CD4-positive, alpha-beta T cell treated with Interleukin-1 beta for 1 hour (primary cell): ENCODE data around the gene MCUB.
"Not testable (repeated sequence)": the region's sequence is repeated elsewhere in the genome, so short reads cannot be mapped to it uniquely, and the experiment has no call there.

Source experiments
- DNase-seq, 2 donors: peaks; one replicate each; pipeline ENCODE4 v3.0.0-alpha.2; 2020 to 2022

Gene MCUB

DNA sequence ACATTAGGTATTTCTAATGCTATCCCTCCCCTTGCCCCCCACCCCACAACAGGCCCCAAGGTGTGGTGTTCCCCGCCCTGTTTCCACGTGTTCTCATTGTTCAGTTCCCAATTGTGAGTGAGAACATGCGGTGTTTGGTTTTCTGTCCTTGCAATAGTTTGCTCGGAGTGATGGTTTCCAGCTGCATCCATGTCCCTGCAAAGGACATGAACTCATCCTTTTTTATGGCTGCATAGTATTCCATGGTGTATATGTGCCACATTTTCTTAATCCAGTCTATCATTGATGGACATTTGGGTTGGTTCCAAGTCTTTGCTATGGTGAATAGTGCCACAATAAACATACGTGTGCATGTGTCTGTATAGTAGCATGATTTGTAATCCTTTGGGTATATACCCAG is 20.0 kb downstream of the MCUB start:
- not testable (repeated sequence) for DNase-seq

DNA sequence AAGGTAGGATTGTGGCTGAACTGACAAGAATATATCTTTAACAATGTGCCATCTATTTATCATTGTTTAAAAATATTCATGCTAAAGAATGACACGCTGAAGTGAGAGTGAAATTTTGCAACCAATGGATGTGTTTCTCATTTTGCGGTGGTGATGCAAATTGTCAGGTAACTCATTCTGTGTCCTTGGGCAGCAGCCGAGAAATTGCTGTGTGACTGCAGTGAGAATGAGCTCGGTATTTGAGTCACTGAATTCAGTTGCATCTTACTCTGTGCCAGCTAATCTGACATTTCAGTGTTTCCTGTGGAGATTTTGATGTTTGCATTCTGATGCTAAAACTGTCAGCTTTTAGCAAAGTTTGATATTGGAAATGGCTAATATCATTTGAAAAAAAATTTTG is 28.1 kb downstream of the MCUB start:
- DNase-seq = no peak

DNA sequence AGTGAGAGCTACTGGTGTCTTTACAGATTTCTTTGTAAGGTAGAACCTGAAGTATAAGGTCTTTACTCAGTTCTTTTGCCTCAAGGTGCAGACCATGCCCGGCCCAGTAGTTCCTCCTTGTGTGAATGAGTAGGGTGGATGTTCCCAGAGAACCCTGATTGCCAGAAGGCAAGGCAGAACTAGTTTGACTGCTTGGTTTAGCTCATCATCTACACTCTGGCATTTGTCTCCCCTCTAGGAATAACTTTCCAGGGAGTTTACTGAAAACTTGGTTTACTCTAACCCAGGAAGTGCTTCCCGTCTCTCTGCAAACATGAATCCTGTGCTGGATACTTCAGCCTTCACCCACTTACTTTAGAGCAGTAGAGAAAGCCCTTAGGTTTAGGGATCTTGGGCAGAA is 29.1 kb downstream of the MCUB start:
- DNase-seq = no peak

DNA sequence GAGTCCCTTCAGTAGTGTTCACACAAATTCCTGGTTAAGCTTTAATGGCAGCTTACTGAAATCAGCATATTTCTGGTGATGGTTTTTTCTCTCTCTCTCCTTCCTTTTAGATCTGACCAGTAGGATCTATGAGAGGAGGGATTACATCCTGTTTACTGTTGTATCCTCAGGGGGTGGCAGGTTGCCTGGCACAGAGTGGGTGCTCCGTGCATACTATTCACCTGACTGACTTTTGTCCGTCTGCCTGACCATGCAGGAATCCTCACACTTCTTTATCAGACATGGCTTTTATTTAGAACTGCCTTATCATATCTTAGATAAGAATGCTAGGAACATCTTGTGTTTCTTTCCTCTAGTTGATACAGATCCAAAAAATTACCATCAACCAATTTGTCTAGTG is 29.6 kb downstream of the MCUB start:
- no peak for DNase-seq

DNA sequence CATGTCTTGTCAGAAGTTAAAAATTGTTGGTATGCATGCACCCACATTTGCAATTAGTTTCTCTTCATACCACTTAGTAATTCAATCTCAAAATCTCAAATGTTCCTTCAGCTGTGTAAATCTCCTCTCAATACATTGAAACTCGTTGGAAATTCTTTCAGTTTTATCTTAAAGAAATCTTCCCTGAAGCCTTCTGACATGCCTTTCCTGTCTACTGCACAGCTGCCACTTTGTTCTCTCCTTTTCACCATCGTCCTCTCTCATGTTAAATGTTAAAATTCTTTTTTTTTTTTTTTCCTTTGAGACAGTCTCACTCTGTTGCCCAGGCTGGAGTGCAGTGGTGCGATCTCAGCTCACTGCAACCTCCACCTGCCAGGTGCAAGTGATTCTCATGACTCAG is 30.9 kb downstream of the MCUB start:
- DNase-seq = no peak

DNA sequence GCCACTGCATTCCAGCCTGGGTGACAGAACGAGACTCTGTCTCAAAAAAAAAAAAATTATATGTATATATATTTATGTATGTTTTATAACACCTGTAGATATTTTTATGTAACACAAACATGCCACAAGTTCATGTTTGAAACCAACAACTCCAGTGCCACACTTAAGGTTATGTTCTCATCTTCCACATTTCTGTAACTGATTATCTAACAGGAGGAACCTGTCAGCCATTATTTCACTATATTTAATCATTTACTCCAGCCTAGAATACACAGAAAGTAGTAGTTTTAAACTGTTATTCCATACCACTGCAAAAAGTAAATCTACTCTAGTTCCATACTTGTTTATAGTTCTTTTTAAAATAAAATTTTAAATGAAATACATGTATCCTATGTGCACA is 32.3 kb downstream of the MCUB start:
- DNase-seq = no peak

DNA sequence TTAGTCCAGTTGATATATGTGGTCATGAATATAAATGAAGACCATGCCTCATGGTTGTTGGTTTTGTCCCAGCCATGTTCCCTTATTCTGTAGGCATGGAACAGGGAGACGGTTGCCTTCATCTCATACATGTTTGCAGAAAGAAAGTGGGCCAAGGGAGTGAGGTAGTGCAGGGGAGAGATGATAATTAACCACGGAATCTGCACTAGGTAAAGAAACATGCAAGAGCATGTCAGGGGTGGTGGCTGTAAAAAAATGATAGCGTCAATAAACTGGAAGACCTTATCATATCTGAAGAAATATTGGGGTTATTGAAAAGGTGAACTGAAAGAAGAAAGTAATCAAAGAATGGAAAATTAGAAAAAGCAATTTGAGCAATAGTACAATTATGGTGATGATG is 35.1 kb downstream of the MCUB start:
- not testable (repeated sequence) for DNase-seq

DNA sequence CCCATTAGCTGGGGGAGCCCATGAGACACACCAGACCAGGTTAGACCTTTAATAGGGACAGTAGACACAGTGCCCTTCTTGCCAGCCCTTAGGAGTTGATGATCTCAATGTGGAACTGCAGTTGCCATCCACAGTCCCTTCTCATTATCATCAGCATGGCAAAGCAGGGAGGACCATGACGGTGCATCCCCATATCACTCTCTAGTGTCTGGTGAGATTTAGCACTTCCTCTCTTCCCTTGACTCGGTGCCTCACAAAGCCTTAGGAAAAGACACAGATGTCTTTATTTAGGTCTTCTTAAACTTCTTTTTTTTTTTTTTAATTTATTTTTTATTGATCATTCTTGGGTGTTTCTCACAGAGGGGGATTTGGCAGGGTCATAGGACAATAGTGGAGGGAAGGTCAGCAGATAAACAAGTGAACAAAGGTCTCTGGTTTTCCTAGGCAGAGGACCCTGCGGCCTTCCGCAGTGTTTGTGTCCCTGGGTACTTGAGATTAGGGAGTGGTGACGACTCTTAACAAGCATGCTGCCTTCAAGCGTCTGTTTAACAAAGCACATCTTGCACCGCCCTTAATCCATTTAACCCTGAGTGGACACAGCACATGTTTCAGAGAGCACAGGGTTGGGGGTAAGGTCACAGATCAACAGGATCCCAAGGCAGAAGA is 36.5 kb downstream of the MCUB start:
- DNase-seq = not testable (repeated sequence)

DNA sequence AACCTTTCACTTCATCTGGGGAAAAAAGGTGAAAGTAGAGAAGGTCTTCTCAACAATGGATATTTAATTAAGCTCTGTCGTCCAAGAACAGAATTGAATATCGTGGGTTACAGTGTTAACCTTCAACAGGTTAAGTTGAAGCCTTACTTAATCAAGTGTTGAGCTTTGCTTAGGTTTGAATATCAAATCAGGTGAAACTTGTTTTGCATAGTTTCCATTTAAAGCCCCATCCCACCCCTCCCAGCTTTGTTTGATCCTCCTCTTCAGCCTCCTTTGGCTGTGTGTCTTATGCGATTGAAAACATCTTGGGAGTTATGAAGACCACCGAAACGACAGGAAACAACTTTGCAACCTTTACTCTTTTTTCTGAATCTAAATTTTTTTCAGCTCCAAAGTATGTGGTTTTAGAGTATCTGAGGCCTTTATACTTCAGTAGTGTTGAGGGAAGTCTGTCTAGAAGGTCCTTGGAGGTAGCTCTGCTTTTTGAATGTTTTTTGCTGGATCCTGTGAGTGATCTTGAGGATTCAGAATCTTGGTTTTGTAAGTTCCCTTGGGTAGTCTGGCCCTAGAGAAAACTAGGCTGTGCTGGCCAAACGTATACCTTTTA is 39.1 kb downstream of the MCUB start:
- DNase-seq = no peak

DNA sequence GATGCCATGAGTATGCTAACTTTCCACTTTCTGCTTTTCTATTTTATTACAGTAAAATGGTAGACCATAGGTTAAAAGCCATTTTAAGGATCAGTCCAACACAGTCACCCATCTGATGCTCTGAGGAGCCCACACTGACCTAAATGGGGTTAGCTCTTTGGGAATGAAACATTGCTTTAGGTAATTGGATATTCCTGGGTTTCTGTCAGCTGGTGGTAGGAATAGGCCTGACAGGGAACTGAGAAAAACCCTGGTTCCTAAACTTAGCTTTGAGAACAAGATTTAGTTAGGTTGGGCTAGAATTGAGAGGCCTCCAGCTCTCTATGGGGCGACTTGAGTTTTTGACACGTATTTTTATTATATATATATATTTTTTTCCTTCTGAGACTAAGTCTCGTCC is 40.4 kb downstream of the MCUB start:
- DNase-seq = no peak

DNA sequence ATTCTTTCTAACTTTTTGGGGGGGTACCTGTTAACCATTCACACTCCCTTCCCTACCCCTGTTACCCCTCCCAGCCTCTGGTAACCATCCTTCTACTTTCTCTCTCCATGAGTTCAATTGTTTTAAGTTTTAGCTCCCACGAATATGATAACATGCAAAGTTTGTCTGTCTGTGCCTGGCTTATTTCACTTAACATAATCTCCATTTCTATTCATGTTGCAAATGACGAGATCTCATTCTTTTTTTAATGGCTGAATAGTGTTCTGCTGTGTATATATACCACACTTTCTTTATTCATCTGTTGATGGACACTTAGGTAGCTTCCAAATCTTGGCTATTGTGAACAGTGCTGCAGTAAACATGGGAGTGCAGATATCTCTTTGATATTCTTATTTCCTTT is 41.3 kb downstream of the MCUB start:
- no peak for DNase-seq

DNA sequence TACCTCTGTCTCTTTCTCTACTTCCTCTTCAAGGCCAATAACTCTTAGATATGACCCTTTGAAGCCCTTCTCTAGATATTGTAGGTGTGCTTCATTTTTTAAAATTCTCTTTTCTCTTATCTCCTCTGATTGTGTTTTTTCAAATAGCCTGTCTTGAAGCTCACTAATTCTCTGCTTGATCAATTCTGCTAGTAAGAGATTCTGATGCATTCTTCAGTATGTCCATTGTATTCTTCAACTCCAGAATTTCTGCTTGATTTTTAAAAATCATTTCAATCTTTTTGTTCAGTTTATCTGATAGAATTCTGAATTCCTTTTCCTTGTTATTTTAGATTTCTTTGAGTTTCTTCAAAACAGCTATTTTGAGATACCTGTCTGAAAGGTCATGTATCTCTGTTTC is 47.9 kb downstream of the MCUB start:
- DNase-seq = no peak

DNA sequence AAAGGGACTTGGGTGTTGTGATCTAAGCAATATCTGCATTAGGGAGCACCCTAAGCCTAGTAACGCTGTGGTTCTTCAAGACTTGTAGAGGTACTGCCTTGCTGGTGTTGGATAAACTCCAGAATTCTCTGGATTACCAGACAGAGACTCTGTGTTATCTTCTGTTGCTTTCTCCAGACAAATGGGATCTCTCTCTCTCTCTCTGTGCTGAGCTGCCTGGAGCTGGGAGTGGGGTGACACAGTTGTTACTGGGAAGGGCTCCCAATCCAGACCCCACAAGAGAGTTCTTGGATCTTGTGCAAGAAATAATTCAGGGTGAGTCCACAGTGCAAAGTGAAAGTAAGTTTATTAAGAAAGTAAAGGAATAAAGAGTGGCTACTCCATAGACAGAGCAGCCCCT is 48.8 kb downstream of the MCUB start:
- DNase-seq = no peak

DNA sequence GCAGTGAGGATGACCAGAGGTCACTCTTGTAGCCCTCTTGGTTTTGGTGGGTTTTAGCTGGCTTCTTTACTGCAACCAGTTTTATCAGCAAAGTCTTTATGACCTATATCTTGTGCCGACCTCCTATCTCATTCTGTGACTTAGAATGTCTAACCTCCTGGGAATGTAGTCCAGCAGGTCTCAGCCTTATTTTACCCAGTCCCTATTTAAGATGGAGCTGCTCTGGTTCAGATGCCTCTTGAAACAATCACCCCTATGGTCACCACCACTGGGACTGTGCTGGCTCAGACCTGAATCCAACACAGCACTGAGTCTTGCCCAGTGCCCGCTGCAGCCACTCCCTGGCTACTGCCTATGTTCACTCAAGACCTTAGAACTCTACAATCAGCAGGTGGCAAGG is 49.4 kb downstream of the MCUB start:
- no peak for DNase-seq

DNA sequence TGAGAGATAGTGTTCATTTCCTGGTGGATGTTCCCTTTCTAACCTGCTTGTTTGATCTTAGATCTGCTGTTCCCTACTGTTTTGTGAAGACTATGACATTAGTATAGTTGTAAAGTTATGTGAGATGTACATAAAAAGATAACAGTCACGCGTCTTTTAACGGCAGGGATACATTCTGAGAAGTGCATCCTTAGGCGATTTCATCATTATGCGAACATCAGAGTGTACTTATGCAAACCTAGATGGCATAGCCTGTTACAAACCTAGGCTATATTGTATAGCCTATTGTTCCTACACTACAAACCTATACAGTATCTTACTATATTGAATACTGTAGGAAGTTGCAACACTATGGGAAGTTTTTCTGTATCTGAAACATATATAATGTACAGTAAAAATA is 50.4 kb downstream of the MCUB start:
- no peak for DNase-seq

DNA sequence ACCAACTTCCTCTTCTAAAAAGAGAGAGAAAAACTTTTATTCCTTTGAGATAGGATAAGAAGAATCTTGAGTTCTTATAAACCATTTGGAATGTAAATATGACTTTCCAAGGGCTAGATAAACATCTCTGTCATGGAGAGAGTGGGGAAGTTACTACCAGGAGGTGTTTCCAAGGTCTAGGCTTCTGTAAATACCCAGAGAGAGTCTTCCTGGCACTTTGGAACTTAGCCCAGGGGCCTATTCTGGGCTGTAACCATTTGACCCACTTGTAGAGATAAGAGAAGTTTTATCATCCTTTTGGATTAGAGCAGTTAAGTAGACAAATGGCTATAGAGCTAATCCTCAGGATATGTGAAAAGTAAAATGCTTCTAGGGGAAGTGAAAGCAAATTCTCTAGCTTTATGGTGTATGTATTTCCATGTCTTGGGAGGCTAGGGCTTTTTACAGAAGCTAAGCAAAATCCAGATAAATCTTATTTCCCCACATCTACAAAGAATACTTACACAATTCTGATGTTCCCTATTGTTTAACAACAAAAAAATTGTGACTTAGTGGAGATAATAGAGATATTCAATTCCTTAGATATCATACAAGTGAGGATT is 51.1 kb downstream of the MCUB start:
- DNase-seq = no peak

DNA sequence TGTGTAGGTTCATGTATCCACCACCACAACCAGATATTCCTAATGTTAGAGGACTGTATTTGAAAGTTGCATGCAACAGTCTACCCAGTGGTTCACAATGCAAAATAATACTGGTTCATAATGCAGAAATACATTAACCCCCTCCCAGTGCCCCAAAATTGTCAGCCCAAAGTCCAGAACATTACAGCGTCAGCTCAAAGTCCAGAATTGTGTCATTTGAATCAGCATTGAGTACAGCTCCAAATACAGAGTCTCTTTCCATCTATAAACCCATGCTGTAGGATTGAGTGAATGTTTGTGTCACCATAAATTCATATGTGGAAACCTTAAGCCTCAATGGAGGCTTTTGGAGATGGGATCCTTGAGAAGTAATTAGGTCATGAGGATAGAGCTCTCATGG is 54.0 kb downstream of the MCUB start:
- DNase-seq = no peak

DNA sequence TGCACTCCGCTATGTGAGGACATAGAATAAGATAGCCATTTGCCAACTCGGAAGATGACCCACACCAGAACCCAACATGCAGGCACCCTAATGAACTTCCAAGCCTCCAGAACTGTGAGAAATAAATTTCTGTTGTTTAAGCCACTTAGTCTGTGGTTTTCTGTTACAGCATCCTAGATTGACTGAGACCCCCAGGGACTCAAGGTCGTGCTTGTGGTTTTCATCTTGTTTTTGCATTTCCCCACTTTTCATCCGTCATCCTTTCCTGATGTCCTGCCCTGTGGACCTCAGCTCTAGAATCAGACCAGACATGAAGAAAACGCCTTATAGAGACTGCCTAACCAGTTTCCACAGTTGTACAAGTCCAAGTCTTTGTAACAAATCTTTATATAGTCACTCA is 54.4 kb downstream of the MCUB start:
- no peak for DNase-seq

DNA sequence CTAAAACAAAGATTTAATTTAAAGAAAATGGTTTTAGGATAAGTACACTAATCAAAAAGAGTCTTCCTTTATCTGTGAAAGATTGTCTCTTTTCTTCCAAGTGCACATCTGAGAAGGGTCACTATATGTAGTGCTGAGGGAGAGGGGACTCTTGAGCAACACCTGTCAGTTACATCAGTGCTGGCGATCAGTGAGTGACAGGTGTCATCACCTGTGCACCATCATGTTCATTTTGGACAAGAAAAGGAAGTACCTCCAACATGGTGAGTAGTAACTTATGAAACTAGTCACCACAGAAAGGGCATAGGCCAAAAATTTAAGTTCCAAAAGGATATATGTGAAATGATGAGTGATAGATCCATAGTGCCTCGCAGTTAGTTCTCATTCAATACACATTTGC is 55.7 kb downstream of the MCUB start:
- DNase-seq = no peak

DNA sequence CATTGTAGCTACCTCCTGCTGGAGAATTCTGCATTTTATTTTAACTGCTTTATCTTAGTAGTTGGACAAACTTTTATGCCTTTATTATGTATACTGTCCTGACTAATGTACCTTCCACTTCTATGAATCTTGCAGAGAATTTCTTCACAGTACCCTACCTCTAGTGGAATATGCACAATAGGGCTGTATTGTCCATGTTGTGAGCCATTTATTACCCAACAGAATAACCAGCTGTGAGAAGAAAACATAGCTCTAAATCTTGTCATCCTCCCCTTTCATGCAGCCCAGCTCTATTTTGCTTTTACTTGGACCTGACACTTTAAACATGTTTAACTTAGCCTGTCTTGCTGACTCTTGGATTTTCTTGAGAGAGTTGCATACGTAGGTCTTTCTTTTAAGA is 56.2 kb downstream of the MCUB start:
- no peak for DNase-seq

DNA sequence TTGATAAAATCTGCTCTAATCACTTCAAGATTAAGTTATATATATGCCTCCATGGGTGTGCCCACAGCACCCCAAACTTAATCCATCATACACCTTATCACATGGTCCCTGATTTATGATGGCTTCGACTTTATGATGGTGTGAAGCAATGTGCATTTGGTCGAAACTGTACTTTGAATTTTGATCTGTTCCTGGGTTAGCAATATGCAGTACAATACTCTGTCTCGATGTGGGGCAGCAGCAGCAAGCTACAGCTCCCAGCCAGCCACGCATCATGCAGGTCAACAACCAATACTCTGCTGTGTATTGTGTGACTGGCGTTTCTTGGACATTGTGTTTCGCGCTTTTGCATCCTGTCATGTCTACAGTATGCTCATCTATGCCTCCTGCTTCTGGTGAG is 62.6 kb downstream of the MCUB start:
- DNase-seq = no peak

DNA sequence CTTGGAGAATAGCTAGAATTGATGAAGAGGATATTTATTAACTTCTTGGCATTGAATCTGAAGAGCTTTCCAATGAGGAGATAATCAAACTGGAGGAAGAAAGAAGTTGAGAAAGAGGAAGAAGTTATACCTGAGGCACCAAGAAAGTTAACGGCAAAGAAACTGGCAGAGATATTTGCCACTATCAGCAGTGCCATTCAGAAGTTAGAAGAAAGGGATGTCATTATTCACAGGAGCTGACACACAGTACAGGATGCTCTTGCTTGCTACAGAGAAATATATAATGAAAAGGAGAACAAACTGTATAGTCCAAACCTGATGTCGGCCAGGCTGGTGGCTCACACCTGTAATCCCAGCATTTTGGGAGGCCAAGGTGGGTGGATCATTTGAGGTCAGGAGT is 64.5 kb downstream of the MCUB start:
- DNase-seq = no peak

DNA sequence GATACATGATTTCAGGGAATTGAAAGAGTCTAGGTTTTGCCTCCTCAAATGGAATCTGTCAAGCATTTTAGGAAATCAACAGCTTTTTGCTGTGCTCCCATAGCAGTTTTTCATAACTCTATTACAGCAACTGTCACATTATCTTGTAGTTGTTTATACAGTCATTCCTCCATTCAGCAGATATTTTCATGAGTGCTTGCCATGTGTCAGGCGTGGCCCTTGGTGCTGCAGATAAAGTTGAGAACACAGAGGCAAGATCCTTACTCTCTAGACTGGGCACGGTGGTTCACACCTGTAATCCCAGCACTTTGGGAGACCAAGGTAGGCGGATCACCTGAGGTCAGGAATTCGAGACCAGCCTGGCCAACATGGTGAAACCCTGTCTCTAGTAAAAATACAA is 67.3 kb downstream of the MCUB start:
- DNase-seq = no peak

DNA sequence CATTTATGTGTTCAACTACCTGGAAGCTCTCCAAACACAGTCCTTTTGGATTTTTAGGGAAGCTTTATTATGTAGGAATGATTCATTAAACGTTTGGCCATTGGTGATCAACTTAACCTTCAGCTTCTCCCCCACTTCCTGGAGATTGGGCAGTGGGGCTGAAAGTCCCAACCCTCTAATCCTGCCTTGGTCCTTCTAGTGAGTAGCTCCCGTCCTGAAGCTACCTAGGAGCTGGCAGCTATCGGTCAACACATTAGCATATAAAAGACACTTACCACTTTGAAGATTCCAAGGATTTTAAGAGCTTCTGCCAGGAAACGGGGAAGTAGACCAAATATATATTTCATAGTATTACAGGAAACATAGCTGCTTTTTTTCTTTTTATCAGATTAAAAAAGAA is 69.7 kb downstream of the MCUB start:
- DNase-seq = no peak

DNA sequence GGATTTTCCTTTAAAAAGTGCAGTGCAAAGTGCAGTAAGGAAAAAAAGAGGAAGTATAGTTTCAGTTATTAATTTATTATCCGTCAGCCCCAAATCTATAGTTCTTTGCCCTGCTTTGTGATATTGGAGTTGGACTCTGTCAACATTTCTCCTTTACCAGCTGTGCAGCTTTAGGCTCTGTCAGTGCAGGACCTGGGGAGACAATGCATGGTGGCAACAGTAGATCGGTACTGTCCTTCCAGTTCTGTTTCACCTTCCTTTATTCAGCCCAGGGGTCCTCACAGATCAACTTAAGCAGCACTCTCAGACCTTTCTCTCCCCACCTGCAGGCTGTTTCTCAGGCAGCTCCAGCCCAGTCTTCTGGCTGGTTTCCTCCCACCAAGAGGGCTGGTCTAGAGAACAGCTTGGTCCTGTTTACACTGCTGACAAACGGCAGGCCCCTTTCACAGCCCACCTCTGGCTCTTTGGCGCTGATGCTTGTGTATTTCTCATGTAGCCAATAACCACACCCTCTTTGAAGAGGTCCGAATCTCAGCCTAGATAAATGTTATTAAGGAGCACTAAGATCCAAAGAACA is 71.6 kb downstream of the MCUB start:
- DNase-seq = no peak
